Activated naive CD4-positive, alpha-beta T cell treated with anti-CD3 and anti-CD28 coated beads, Interleukin-2, amount 50 U/mL, for 16 hours (primary cell): ENCODE results near the gene TNNT1.

ENCODE experiments used
- DNase-seq: peaks from one replicate; pipeline ENCODE4 v3.0.0-alpha.2; 2020

The TNNT1 gene

DNA sequence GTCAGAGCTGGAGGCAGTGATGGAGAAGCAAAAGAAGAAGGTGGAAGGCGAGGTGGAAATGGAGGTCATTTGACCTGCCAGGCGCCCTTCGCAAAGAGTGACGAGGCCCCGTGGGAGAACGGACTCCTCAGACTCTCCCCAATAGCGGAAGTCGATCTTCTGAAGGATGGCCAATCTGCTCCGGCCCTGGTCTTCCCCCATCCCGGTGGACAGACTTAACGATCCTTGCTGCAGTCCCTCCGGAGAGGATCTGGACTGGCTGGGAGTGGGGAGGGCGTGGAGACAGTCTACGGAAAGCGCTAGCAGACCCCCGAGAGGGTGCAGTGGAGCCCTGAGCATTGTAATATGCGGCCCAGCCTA, 61.5 kb downstream of the TNNT1 start:
- DNase-seq, result no peak

DNA sequence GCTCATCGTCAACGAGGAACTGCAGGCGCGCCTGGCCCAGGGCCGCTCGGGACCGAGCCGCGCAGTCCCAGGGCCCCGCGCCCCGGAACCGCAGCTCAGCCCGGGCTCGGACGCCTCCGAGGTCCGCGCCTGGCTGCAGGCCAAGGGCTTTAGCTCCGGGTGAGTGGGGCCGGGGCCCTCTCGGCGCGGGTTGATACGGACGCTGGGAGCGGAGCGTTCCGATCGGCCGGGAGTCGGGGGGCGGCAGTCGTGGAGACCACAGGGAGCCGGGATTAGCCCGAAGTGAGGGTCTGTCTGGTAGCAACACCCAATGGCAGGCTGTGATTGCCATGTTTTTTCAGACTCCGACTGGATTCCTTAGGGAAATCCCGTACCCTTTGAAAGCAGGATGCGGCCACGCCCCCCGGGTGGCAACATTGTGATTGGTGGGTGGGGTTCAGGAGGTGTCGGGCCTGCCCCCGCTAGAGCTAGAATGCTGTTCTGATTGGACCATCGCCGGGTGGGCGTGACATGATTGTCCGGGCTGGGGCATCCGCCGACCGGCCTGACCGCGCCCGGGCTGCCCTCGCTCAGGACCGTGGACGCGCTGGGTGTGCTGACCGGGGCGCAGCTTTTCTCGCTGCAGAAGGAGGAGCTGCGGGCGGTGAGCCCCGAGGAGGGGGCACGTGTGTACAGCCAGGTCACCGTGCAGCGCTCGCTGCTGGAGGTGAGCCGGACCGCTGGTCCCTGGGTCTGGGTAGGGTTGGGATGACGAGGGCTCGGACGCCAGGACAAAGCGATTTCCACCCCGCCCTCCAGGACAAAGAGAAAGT, 62.1 kb downstream of the TNNT1 start:
- DNase-seq, result peak; percentile 59

DNA sequence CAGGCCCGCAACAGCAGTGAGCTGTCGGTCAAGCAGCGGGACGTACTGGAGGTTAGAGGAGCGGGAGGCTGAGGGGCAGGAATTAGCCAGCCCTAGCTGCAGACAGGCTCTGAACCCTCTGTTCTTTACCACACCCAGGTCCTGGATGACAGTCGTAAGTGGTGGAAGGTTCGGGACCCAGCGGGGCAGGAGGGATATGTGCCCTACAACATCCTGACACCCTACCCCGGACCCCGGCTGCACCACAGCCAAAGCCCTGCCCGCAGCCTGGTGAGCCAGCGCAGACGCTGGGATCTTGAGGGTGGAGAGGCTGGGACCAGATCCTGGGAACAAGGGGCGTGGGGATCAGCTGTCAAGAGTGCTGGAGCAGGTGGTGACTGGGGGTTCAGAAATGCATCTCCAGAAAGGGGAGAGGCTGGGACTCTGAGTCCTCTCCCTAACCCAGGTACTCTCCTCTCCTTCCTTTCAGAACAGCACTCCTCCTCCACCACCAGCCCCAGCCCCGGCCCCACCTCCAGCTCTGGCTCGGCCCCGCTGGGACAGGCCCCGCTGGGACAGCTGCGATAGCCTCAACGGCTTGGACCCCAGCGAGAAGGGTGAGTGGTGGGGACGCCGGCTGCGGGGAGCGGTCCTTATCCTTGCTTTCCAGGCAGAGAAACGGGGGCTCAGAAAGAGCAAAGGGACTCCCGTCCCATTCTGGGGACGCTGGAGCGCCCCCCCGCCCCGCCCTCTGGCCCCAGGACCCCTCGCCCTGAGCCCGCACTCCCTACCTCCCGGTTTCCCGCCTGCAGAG, 62.9 kb downstream of the TNNT1 start:
- DNase-seq, result no peak

DNA sequence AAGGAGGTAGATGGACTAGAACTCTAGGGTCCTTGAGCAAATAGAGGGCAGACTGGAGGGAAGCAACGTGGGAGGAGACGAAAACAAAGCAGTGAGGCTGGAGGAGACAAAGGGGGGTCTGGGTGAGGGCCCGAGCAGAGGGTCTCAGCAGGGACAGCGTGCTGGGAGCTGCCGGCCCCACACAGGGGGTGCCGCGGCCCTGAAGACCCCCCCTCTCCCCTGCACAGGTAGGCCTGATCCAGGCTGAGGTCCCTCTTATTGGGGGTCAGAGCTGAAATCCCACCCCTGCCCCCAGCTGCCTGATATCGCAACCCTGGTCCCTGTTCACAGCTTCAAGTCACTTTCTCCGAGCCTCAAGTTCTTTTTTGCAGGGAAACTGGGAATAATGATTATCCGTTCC, 64.6 kb downstream of the TNNT1 start:
- DNase-seq, result no peak

DNA sequence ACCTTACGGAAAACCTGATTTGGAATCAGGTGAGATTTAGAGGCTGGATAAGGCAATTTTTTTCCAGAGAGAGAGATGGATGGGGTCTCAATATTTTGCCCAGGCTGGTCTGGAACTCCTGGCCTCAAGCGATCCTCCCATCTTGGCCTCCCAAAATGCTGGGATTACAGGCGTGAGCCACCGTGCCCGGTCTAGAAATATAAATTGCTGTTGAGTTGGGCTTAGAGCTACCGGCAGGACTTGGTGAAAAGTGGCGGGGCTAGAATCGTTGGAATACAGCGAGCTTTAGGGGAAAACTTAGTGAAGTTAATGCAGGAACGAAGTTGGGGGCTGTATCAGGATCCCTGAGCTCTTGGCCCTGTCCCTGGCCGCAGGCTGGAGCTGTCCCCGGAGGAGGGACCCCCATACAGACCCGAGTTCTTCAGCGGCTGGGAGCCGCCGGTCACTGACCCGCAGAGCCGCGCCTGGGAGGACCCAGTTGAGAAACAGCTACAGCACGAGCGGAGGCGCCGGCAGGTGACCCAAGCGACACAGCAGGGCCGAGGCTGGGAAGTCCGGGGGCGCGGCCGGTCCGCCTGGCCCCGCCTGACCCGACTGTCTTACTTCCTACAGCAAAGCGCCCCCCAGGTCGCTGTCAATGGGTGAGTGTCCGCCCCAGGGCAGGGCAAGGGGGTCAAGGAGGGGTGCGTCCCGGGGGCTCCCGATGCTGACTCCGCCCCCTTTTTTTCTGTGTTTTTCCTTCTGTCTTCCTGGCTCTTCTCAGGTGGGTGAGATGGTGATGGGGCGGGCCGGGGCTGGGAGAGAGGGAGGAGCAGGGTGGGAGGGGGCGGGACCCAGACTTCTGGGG, 65.8 kb downstream of the TNNT1 start:
- DNase-seq, result no peak
